ENCODE results near the gene RIMS4. TPM values are rescaled to one million over a fixed set of nuclear protein-coding genes. Genes with fewer than 3 reads are reported as not detected.

Gene RIMS4
- total RNA-seq, 1 donor from 2014 or later, result 6.1 TPM

DNA sequence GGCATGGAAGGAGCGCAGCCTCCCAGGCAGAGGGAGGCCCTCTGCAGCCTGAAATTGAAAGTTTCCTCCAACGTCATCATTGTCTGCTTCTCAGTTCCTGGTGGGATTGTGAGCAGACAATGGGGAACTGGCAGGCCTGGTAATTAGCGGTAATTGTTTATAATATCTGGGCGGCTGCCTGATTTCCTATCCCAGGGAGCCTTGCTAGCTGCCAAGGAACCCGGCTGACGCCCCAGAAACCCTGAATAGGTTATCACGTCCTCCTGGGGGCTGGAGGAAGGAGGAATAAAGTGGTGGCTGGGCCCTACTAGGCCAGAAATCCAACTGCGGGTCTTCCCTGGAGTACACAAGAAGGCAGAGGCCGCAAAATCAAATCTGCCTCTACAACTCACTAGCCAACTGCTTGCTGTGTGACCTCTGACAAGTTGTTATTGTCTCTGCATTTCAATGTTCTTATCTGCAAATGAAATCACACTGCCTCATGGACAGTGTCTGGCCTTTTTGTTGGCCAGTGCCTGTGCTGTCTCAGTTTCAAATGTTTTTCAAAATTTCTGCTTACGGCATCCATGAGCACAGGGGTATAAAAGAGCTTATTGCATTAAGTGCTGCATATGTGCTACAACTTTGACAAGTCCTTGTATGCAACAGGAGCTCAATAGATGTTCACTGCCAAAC lies 47.7 kb downstream of the RIMS4 start:
- peaks cover 4% of the 10 kb centered on the region for H3K4me1 Mint-ChIP-seq

DNA sequence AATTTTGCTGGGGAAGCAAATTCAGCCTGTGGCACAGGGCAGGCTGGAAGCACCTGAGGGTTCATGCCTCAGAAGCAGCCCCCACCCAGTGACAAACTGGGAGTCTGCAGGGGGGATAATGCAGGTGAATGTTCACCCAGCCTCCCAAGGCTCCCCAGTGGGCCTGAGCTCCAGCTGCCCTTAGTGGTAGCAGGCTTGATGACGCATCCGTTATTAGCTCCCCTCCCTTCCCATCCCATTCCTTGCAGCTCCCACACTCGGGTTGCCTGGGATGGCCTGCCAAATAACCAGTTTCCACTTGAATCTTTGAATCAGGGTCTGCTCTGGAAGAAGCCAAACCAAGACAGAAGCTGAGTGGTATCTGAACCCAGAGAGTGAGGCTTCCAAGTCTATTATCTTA lies 48.9 kb downstream of the RIMS4 start:
- H3K9me3 Mint-ChIP-seq, result no peaks in the 10 kb centered on the region
- TF ChIP-seq, protein P1, sequence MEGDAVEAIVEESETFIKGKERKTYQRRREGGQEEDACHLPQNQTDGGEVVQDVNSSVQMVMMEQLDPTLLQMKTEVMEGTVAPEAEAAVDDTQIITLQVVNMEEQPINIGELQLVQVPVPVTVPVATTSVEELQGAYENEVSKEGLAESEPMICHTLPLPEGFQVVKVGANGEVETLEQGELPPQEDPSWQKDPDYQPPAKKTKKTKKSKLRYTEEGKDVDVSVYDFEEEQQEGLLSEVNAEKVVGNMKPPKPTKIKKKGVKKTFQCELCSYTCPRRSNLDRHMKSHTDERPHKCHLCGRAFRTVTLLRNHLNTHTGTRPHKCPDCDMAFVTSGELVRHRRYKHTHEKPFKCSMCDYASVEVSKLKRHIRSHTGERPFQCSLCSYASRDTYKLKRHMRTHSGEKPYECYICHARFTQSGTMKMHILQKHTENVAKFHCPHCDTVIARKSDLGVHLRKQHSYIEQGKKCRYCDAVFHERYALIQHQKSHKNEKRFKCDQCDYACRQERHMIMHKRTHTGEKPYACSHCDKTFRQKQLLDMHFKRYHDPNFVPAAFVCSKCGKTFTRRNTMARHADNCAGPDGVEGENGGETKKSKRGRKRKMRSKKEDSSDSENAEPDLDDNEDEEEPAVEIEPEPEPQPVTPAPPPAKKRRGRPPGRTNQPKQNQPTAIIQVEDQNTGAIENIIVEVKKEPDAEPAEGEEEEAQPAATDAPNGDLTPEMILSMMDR (conservative IDR thresholded peaks at IDR 0.05), result no peak
- no peak for DNase-seq (ENCODE audit: low read depth, low spot score)
- no peak overlapping the region for H3K4me3 Mint-ChIP-seq
- H3K36me3 Mint-ChIP-seq (ENCODE audit: low read depth), result no peaks in the 10 kb centered on the region
- no peak overlapping the region for H3K27ac Mint-ChIP-seq (ENCODE audit: unreplicated experiment)
- peaks cover 4% of the 10 kb centered on the region for H3K4me1 Mint-ChIP-seq
- peaks cover 16% of the 10 kb centered on the region for H3K27me3 Mint-ChIP-seq (ENCODE audit: low read depth)

More for the DNA sequence above, 47.7 kb downstream of the RIMS4 start:
- Mint-ChIP-seq H3K36me3 (ENCODE audit: low read depth) (no peaks in the 10 kb centered on the region), H3K4me3 (no peak overlapping the region), H3K27ac (ENCODE audit: unreplicated experiment) (no peak overlapping the region), H3K27me3 (ENCODE audit: low read depth) (peaks cover 16% of the 10 kb centered on the region), H3K9me3 (no peaks in the 10 kb centered on the region)
- TF ChIP-seq, protein P1 (conservative IDR thresholded peaks at IDR 0.05), result no peak
- DNase-seq (ENCODE audit: low read depth, low spot score), result no peak

DNA sequence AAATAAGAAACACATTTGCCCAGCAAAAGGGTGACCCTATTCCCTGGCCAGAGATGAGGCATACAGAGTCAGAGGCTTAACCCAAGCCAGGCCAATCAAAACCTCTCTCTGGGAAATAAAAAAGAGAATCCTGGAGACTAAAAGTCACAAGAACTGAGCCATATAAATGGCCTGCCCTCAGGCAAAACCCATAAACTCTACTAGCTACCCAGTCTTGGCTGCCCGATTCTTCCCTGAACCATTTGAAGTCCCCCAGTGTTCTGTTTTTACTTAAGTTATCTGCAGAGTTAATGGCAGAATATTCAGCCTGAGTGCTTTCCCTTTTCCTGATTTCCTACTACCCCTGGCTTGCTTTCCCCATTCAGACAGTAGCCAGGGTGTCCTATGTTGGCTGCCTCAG lies 50.8 kb downstream of the RIMS4 start:
- H3K27me3 Mint-ChIP-seq (ENCODE audit: low read depth), result peaks cover 7% of the 10 kb centered on the region
- H3K9me3 Mint-ChIP-seq, result no peaks in the 10 kb centered on the region
- H3K4me1 Mint-ChIP-seq, result no peaks in the 10 kb centered on the region
- H3K27ac Mint-ChIP-seq (ENCODE audit: unreplicated experiment), result no peak overlapping the region
- no peak for DNase-seq (ENCODE audit: low read depth, low spot score)
- H3K36me3 Mint-ChIP-seq (ENCODE audit: low read depth), result no peaks in the 10 kb centered on the region
- TF ChIP-seq, protein P1 (conservative IDR thresholded peaks at IDR 0.05), result no peak
- H3K4me3 Mint-ChIP-seq, result no peak overlapping the region

DNA sequence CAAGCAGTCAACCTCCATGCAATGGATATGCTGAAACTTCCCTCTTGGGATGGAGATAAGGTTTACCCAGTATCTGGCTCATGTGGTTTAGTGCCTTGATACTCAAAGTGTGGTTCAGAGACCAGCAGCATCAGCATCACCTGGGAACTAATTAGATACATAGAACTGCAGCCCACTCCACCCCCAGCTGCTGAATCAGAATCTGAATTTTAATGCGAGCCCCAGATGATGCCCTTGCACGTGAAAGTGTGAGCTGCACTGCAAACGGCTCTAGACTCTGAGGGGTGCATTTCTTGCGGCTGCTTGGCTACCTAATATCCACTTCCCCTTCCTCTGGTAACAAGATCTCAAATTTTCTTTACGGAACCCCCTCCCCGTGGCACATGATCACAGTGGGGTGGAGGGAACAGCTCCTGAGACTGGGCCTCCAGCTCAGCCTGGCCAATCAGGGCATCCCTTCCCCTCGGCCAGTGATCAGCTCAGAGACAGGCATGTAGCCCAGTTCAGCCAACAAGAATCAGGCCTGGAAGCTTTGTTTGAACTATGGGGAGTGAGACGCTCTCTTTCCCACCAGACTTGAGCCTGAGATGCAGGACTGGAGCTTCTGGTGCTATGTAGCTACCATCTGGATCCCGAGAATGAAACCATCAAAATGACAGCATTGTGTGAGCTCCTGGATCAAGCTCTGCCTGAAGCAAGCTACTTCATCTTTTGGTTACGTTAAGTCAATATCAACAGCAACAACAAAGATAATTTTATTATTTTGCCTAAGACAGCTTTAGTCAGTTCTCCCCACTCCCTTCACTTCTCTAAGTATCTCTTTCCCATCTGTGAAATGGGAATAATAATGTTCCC lies 51.9 kb downstream of the RIMS4 start:
- no peak overlapping the region for H3K27ac Mint-ChIP-seq (ENCODE audit: unreplicated experiment)
- H3K27me3 Mint-ChIP-seq (ENCODE audit: low read depth), result peaks cover 7% of the 10 kb centered on the region
- DNase-seq (ENCODE audit: low read depth, low spot score), result no peak
- H3K9me3 Mint-ChIP-seq, result no peaks in the 10 kb centered on the region
- H3K4me3 Mint-ChIP-seq, result no peak overlapping the region
- TF ChIP-seq, protein P1 (conservative IDR thresholded peaks at IDR 0.05), result no peak
- H3K4me1 Mint-ChIP-seq, result no peaks in the 10 kb centered on the region
- no peaks in the 10 kb centered on the region for H3K36me3 Mint-ChIP-seq (ENCODE audit: low read depth)

DNA sequence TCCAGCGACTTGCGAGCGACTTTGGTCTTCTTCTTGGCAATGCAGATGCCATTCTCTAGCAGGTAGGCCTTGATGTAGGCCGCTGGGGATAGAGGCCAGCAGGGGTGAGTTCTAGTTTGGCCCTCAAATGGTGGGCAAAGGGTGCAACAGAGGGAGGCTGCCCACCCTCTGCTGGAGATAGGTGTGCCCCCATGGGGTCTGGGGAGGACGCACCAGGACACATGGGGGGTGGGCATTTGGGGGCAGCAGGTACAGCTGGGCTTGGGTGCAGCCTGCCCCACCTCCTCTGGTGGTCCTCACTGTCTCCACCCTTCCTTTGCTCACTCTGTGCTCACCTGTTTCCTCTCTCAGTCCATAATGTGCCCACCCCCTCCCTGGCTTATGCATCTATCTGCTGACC lies 53.4 kb downstream of the RIMS4 start:
- H3K27me3 Mint-ChIP-seq (ENCODE audit: low read depth), result peaks cover 7% of the 10 kb centered on the region
- no peaks in the 10 kb centered on the region for H3K9me3 Mint-ChIP-seq

More for the DNA sequence above, 53.4 kb downstream of the RIMS4 start:
- Mint-ChIP-seq H3K4me1 (no peaks in the 10 kb centered on the region), H3K4me3 (no peak overlapping the region), H3K36me3 (ENCODE audit: low read depth) (no peaks in the 10 kb centered on the region), H3K27ac (ENCODE audit: unreplicated experiment) (peak overlapping the region; percentile 19)
- TF ChIP-seq, protein P1 (conservative IDR thresholded peaks at IDR 0.05), result no peak
- DNase-seq (ENCODE audit: low read depth, low spot score), result no peak

Measured in neural crest cell (in vitro differentiated cells).